Epithelial cell of proximal tubule (primary cell): Measurements from ENCODE around the gene MMRN1. TPM values are rescaled to one million over a fixed set of nuclear protein-coding genes. Genes with fewer than 3 reads are reported as not detected.
A peak's percentile ranks its signal among the peaks of the same experiment; 100 is the strongest.
"Not testable (repeated sequence)": the region's sequence is repeated elsewhere in the genome, so short reads cannot be mapped to it uniquely, and the experiment has no call there.

Source experiments
- DNase-seq: peaks from one replicate; pipeline ENCODE4 v3.0.0-alpha.2; 2011; ENCODE audit warnings: low read depth
- H3K4me3 ChIP-seq: 2 replicates; pipeline ENCODE4 v1.5.1; 2011; ENCODE audit warnings: low read depth, mild to moderate bottlenecking, low read length
- total RNA-seq: library from RNA; depleted of rRNA; stranded (reverse); fragments of >200 nt; gene quantifications from 2 replicates; pipeline ENCODE4 v1.2.3, GENCODE V29; 2015
- TF ChIP-seq, protein P1 (sequence below): conservative IDR thresholded peaks from 2 replicates; pipeline ENCODE4 v1.5.1; 2012; ENCODE audit warnings: low read depth, mild to moderate bottlenecking, low read length

Gene MMRN1
- total RNA-seq, 1 donor from 2014 or later = not detected

DNA sequence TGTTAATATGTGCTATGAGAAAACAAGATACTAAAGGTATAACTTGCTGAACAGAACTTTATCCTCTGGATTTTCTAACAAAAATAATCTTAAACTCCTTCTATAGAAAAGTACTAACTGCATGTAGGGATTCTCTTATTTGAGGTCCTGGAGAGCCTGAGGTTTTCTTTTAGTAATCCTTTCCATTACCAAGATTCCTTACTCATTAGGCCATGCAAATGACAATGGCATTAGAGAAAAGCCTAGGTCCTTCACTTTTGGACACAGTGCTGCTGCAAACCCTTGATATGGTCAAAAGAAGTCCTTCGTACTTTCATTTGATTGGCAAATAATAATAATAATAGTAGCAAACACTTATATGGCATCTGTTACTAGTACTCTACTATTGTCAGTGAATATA, 3.2 kb downstream of the MMRN1 start:
- TF ChIP-seq, protein P1, sequence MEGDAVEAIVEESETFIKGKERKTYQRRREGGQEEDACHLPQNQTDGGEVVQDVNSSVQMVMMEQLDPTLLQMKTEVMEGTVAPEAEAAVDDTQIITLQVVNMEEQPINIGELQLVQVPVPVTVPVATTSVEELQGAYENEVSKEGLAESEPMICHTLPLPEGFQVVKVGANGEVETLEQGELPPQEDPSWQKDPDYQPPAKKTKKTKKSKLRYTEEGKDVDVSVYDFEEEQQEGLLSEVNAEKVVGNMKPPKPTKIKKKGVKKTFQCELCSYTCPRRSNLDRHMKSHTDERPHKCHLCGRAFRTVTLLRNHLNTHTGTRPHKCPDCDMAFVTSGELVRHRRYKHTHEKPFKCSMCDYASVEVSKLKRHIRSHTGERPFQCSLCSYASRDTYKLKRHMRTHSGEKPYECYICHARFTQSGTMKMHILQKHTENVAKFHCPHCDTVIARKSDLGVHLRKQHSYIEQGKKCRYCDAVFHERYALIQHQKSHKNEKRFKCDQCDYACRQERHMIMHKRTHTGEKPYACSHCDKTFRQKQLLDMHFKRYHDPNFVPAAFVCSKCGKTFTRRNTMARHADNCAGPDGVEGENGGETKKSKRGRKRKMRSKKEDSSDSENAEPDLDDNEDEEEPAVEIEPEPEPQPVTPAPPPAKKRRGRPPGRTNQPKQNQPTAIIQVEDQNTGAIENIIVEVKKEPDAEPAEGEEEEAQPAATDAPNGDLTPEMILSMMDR = no peak
- DNase-seq = no peak
- H3K4me3 ChIP-seq = no peak overlapping the region

DNA sequence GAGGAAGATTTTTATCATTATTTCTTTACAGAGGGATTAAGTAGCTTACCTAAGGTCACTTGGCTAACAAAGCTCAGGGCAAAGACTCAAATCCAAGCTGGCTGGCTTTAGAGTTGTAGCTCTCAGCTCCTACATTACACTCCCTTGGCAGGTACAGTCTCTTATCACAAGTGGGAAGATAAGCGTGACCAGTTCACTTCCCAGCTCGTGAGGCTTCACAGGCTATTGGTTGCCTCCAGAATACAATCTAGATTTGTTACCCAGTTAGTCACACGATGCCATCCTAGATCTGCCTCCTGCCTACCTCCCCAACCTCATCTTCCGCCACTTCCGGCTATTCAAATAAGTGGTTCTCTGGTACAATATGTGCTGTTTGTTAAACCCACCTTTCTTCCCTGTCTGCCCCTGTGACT, 3.7 kb downstream of the MMRN1 start:
- no peak overlapping the region for H3K4me3 ChIP-seq
- TF ChIP-seq, protein P1 = no peak
- DNase-seq = no peak

DNA sequence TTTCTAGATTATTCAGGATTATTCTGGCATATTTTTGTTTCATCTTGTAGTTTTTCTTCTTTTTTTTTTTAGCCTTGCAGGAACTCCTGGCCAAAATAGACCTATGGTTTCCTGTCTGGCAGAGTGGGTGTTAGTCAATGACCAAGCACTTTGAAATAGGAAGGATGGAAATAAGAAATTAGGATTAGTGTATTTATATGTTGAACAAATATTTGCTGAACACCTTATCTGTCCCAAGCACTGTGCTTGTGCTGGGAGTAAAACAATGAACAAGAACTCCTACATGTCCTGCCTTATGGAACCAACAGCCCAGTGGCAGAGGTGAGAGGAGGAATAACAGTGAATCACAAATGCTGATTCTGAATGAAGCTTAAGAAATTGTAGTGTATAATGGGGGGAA, 4.5 kb downstream of the MMRN1 start:
- DNase-seq = no peak
- TF ChIP-seq, protein P1 = no peak

DNA sequence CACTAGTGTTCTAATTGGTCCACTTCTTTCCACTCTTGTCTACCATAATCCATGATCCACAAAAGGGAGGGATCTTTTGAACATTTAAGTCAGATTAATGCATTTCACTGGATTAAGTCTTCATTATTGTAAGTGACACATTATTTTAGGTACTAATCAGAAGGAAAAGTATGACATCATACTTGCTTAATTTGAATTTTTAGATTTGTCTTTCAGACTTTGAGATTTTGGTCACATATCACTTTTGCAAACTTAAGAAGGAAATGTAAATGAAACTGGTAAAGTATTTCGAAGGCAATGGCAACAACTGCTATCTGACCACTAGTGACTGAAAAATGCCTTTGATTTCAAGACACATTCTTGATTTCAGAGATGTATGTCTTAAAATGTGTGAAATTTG, 5.2 kb downstream of the MMRN1 start:
- no peak for DNase-seq
- TF ChIP-seq, protein P1 = no peak
- H3K4me3 ChIP-seq = no peak overlapping the region

More for the DNA sequence above, 4.5 kb downstream of the MMRN1 start:
- no peak overlapping the region for H3K4me3 ChIP-seq

DNA sequence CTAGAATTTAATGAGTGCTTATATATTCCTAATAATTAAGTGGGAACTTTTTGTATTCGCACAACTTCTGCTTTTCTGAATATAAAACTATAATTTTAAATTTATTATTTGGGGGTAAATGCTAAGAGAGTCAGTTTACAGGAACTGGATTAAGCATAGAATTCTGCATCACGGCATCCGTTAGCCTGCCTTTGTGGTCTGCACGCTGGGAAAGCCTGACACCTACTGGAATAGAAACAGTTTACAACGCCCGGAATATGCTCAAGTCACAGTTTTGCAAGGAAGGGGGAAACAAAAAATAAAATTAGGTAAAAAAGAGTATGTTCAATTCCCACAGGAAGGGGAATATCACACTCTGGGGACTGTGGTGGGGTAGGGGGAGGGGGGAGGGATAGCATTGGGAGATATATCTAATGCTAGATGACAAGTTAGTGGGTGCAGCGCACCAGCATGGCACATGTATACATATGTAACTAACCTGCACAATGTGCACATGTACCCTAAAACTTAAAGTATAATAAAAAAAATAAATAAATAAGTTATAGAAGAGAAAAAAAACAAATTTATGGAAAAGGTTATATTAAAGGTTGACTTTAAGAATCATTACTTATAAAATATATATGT, 7.3 kb downstream of the MMRN1 start:
- TF ChIP-seq, protein P1 = peak; percentile 88
- not testable (repeated sequence) for DNase-seq, H3K4me3 ChIP-seq

DNA sequence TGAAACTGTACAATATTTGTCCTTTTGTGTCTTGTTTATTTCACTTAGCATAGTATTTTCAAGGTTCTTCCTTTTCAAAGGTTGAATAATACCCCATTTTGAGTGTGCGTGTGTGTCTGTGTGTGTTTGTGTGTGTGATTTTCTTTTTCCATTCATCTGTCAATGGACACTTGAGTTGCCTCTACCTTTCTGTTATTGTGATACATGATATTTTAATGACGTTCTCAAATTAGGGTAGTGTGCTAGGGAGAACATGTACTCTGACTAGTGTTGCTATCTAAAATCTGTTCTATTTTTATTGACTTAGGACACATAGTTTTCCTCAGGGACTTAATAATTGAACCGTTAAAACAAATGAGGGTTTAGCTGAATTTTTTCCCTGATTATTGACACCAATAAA, 9.9 kb downstream of the MMRN1 start:
- DNase-seq = no peak
- no peak overlapping the region for H3K4me3 ChIP-seq
- TF ChIP-seq, protein P1 = no peak

DNA sequence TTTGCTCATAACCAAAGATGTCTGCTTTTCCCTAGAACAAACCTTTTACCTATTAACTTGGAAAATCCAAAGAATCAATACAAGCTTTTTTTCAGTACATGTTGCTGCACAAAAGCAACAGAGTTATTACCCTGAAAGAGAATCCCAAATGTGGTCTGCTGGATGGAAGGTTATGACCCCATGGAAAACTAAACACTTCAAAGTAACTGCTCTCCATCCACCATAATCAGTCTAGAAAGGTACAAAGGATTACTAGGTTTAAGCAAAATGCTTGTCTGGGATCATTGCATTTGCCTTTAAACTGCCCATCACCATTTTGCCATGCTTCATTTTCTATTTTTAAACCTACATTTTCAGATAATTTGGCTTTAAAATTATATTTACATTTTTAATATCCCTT, 11.7 kb downstream of the MMRN1 start:
- DNase-seq = no peak
- H3K4me3 ChIP-seq = no peak overlapping the region
- TF ChIP-seq, protein P1 = no peak
